ENCODE results near the gene FXYD2.

Gene FXYD2

DNA sequence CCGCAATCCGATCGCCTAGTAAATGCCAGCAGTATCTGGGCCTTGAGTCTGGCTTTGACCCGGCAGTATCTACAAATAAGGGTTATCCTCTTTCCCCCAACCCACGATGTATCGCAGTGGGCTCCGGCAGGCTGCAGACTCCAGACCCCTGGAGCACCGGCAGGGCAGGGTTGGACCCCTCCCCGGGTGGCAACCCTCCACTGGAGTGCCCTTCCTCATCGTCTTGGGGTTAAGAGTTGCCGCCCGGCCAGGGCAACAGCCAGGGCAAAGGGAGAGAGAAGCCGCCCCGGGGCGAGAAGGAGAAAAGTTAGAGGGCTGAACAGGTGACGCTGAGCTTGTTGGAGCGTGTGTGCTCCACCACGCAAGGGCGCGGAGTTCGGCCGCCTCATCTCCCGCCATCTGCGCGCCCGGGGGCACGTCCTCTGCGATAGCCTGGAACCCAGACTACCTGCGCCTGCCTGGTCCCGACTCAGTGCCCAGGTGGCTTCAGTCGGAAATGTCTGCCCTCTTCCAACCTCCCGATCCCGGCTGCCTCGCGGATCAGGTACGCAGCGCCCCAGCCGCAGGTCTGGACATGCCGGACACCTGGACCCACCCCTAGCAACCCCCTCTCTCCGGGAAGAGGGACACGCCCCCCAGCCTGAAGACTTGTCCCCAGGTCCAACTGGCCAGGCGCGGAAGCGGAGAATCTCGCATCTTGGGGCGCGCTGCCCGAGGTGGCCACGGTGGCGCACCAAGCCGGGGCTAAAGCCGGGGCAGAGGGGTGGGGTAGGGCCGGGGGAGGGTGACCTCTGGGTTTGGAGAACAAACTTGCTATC is 28.7 kb downstream of the FXYD2 start:
- DNase-seq, result no peak

DNA sequence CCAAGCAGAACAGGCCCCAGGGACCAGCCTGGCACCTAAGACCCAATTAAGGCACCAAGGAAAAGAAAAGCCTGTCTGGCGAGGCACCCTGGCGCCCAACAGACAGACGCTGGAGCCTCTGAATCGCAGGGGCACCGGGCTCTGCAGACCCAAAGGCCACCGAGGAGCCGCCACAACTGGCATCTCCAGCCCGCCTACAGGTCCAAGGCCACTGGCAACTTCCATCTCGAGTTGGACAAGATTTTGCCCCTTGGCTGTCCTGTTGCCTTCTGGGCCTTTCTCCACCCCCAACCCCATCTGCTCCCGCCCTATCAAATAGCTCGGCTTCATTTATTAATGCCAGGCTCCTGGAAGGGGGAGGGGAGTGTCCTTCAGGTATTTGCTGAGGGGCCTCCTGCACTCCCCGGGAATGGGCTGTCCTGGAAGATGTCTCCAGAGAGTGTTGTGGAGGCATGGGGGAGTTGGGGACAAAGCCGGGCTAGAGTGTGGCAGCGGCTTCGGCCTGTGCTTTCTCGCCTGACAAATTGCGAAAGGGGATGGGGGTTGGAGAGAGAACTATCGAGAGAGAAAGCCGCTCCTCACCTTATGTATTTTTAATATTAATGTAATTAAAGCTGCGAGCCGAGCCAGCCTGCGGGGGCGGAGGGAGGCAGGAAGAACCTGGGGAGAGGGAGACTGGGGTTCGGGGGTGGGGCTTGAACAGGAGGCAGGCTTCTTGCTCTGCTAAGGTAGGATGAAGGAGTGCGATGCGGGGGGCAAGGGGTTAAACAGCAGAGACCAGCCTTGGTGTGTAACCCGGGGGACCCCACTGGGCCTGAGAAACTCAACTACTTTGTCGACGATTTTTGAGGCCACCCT is 29.5 kb downstream of the FXYD2 start:
- no peak for DNase-seq

DNA sequence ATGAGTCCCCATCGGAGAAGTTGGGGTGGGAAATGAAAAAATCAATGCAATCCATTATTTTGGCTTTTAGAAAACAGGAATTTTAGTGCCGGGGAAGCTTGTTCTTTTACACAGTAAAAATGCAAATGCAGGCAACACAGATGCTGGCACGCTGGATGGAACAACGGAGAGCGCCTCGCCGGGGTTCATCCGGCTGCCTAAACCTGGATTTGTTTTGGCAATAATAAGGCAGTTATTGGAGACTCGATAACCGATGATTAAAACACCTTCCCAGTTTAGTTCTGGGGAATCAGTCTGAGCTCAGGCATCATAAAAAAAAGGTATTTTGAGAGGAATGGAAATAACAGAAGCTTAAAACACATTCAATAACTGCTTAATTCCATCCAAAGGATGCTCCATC is 30.4 kb downstream of the FXYD2 start:
- DNase-seq, result no peak

DNA sequence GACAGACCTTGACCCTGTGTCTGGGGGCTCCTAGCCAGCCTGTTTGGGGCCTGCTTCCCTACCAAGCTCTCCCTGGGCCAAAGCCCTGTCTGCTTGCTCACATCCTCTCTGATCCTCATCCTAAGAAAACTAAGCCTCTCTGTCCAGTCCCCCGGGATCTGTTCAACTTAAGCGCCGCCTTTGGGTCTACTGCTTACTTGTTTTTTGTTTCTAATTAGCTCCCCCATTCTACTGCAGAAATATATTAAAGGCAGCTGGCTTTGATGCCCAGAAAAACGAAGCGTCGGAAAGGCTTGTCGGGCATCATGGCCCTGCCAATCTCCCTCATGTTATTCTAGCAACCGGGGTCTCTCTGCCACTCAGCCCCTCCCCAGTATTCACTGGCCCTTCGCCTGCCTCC is 31.0 kb downstream of the FXYD2 start:
- DNase-seq, result no peak

DNA sequence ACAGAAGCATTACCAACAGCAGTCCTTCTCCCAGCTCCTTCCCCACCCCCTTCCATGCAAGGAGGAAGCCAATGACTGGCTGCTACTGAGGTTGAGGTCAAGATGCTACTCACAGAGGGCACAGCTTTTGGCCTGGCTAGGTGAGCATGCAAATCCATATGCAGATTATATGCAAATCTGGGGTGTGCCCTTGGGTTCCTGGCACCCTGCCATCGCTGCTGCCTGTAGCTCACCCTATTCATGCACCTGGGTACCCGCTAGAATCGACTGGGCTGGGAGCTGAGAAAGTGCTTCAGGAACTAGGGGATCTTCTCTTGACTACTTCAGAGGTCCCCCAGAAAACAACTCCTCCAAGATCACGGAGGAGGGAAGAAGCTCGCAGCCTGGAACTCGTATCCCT is 31.6 kb downstream of the FXYD2 start:
- no peak for DNase-seq

DNA sequence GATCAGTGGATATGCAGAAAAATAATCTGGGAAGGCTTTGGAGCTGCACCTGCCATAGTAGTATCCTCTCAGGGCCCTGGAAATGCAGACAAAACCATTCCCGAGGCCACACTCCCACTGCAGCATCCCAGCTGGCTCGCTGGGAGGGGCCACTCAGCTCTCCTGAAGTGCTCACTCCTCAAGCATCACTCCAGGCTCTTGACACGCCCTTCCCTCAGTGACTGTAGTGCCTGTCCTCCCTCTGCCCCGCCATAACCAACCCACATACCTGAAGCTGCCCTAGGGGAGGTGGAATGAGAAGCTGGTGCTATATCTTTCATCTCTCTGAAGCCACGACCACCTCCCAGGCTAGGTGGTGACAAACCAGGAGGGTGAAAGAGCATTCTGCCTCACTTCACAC is 32.3 kb downstream of the FXYD2 start:
- DNase-seq, result no peak

DNA sequence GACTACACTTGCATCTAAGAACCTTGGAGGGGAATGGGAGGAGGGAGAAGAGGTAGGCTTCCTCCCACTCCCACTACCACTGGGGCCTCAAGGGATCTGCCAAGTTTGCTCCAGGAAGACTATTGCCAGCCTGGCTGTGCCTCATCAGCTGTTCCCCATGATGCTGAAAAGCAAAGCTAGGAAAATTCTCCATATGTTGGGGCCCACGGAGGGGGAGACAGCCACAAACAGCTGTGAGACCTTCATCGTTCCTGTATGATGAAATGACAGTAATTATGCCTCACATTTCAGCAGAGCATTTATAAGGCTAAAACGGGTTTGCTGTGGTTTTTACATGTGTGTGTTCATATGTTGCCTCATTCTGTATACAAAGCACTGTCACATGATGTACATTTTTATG is 34.3 kb downstream of the FXYD2 start:
- DNase-seq, result no peak

DNA sequence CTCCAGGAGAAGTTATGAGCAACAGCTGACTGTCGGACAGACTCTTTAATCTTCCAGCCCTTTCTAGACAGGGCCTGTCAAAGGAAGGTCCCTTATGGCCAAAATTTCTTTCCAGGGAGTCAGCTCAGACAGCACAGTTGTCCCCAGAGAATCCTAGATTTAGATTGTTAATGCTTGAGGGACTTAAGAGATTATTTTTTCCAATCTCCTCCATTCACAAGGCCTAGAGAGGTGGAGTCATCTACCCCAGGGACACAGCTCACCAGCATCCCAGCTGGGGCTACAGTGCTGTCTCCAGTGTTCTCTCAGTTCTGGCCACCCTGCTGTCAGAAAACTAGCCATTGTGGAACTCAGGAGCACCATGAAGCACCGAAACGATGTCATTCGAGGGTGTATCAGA is 35.3 kb downstream of the FXYD2 start:
- no peak for DNase-seq

DNA sequence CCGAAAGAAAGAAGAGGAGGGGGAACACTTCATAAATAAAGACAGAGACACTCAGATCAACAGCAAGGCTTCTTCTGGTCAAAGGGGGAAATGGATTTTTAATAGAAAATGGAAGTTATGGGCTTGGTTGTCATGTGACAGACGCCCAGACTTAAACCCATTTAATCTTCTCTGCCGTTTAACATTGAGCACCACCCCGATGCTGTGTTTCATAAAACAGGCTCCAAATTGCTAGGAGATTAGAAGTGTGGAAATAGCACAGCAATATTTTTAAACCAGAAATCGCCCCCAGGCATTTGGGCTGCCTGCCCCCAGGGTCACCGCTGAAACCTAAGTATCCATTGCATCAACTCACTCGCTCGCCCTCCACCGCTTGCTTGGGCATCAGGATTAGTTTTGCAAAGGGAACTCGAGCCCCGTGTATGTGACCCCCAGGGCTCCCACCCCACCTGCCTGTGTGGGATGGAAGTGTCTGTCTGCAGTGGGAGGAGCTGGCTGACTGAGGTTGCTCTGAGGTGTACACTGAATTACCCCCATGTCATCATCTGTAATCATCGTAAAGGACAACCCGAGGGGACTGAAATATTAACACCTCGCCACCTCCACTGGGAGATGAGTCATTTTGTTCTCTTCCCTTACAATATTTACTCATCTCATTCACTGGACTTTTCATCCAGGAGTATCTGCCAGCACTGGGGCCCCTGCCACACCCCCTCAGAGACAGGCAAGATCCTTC is 38.2 kb downstream of the FXYD2 start:
- no peak for DNase-seq

DNA sequence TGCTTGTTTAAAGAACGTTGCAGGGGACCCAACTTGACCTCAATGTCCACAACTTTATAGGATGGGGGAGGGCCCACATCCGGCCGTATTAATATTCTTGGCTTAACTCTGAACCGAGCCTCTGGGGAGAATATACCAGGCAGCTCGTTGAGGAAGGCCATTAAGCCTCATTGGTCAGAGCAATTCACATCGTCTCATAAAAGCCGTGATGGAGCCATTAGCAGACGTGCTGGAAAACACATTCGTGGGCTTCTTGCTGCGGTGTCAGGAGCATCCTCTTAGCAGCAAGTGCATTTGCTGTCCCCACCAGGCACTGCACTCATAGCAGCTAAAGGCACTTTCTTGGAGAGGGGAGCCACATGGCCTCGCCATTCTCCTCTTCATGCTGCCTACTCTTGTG is 42.4 kb downstream of the FXYD2 start:
- DNase-seq, result no peak

DNA sequence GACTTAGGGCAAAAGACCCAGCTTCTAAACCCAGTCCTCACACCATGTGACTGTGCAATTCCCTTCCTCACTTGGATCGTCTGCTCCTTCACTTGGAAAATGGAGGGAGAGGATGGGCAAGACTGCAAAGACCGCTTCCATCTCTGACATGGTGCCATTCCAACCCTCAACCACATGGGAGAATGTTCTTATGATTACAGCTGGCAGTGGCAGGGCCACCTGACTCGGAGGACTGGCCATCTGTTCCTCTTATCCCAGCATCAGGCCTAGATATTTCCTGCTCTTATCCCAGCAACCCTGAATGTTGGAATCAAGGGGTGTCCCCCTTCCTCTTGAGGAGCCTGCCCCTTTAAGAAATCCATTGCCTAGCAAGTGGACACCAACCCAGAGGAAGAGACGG is 42.9 kb downstream of the FXYD2 start:
- no peak for DNase-seq

DNA sequence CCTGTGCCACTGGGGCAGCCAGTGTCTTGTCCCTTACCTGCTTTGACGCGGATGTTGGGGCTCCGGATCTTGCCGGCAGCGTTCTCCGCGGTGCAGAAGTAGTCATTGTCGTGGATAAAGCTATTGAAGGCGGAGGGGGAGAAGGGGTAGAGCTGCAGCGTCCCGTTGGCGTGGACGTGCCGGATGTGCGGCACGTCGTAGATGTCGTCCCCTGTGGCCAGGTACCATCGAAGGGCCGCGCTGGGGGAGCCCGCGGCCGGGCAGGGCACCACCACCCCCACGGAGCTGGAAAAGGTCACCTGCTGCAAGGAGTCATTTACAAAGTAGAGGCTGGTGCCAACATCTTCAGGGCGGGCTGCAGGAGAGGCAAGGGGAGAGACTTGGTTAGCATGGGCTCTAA is 44.1 kb downstream of the FXYD2 start:
- DNase-seq, result no peak

DNA sequence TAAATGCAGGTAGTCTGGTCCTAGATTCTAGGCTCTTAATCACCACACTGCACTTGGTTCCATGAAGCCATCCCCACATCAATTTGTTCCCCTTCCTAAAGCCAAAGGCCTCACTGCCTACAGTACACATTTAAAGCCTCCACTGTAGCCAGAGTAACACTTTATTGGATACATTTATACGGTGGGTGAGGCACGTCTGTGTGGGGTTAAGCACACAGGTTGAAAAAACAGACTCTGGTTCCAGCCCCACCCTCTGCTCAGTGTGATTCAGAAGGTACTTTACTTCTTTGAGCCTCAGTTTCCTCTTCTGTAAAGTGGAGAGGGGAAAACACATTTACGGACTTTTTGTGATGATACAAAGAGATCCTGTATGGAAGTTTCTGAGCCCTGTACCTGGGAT is 50.0 kb downstream of the FXYD2 start:
- no peak for DNase-seq

DNA sequence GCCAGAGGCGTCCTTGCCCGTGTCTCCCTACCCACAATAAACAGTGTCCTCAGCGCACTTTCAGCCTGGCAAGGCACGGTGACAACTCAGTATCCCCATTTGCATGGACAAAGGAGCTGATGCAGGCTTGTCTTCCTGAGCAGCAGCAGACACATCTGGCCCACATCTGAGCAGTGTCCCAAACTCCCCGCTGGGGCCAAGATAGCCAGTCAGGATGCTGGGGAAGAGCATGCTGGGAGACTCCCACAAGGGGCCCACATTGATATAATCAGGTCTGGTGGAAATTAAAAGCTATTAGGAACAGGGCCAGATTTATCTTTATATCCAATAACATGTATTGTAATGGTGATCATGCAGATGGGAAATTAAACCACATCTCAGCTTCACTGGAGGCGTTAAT is 52.2 kb downstream of the FXYD2 start:
- no peak for DNase-seq

DNA sequence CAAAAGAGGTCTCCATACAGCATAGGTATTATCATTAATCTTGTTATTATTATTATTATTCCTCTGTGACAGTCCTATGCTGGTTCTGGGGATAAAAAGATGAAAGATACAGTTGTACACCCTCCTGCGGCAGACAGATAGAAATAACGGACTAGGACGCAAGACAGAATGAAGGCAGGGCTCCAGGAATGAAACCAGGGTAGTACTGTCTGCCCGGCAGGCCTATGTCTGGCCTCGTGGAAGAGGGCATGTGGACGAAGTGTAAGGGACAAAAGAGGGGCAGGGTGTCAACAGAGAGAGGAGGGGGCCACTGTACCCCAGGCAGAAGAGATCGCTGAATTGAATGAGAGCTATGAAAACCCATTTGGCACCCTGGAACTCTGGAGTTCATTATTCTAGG is 52.7 kb downstream of the FXYD2 start:
- no peak for DNase-seq

DNA sequence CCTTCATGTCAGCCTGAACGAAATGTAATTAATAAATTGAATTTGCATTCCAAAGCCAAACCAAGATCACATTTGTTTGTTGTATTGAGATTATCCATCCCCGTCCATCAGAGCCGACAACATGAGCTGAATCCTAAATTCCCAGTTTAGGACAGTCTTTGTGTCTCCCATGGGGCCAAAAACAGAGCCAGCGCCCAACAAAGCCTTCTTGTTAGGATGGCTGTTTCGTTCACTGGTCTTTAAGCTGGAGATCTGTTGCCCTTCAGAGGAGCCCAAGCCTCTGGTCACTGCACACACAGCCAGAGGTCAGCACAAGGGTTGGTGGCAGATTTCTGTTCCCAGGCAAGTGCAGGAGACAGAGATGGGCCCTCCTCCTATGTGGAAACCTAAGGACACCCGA is 53.3 kb downstream of the FXYD2 start:
- no peak for DNase-seq

DNA sequence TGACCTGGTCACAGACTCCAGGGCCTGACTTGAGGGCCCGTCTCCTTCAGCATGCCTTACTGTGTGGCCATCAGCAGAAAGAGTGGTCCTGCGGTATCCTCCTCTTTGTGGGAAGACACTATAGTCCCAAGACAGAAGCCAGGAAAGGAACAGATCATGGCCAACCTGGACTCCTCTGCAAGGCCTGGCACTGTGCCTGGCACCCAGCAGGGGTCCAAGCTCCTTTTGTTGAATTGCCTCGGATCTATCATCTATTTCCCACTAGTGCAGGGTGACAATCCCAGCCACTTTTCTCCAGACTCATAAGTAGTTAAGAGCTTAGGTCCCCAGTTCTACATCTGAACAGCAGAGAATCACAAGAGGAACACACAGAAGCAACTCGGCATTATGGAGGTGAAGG is 54.5 kb downstream of the FXYD2 start:
- no peak for DNase-seq
